Caco-2 (cell line): ENCODE results near the gene GALNT18. TPM values are rescaled to one million over a fixed set of nuclear protein-coding genes. Genes with fewer than 3 reads are reported as not detected.

ENCODE experiments used
- BruUV-seq: library from RNA; stranded (reverse); fragments of 400-500 nt; replicated peaks from 2 replicates; lab custom pipeline; 2021; lab: Mats Ljungman, UMichigan
- CTCF ChIA-PET: fragments of 300-600 bp; sonication (Branson Sonifier 250); formaldehyde crosslinking; loops from one replicate; lab custom pipeline; 2022; ENCODE audit warnings: antibody characterized with exemption; lab: Charles Lee
- POLR2A ChIA-PET: fragments of 300-600 bp; sonication (Branson Sonifier 250); formaldehyde crosslinking; loops from one replicate; lab custom pipeline; 2022; ENCODE audit warnings: antibody characterized with exemption; lab: Charles Lee
- DNase-seq, 2 experiments: peaks; one replicate each; pipeline versions ENCODE4 v3.0.0 to v3.0.0-alpha.2; 2020 to 2022
- H3K27me3 ChIP-seq: replicated peaks from 2 replicates; pipeline ENCODE4 v1.6.0; 2011; ENCODE audit warnings: low read length; ENCODE audit not compliant: control insufficient read depth, insufficient read depth
- H3K36me3 ChIP-seq: 2 replicates; pipeline ENCODE4 v1.5.1; 2011; ENCODE audit warnings: low read length; ENCODE audit not compliant: control insufficient read depth, insufficient read depth
- H3K4me1 ChIP-seq: fragments of 250-450 bp; sonication (Bioruptor Pico); 2 replicates; pipeline ENCODE4 v1.5.1; 2020; ENCODE audit warnings: mild to moderate bottlenecking
- H3K4me3 ChIP-seq: 2 replicates; pipeline ENCODE4 v1.5.1; 2011; ENCODE audit warnings: low read depth, mild to moderate bottlenecking, control low read depth, low read length
- H3K9me3 ChIP-seq: fragments of 250-450 bp; sonication (Bioruptor Pico); 2 replicates; pipeline ENCODE4 v1.5.1; 2020; ENCODE audit warnings: mild to moderate bottlenecking, moderate library complexity
- H3K27ac Mint-ChIP-seq: one replicate; pipeline ENCODE4 v1.8.0; 2022; ENCODE audit warnings: mixed read lengths; ENCODE audit not compliant: unreplicated experiment
- H3K27me3 Mint-ChIP-seq: one replicate; pipeline ENCODE4 v1.8.0; 2022; ENCODE audit warnings: mixed read lengths; ENCODE audit not compliant: insufficient read depth, unreplicated experiment
- H3K36me3 Mint-ChIP-seq: one replicate; pipeline ENCODE4 v1.8.0; 2022; ENCODE audit warnings: mild to moderate bottlenecking, mixed read lengths; ENCODE audit not compliant: insufficient read depth, unreplicated experiment
- H3K4me1 Mint-ChIP-seq: one replicate; pipeline ENCODE4 v1.8.0; 2022; ENCODE audit warnings: low read depth, mixed read lengths; ENCODE audit not compliant: unreplicated experiment
- H3K4me3 Mint-ChIP-seq: one replicate; pipeline ENCODE4 v1.8.0; 2022; ENCODE audit warnings: mild to moderate bottlenecking, moderate library complexity, mixed read lengths; ENCODE audit not compliant: unreplicated experiment
- H3K9me3 Mint-ChIP-seq: one replicate; pipeline ENCODE4 v1.8.0; 2022; ENCODE audit warnings: mixed read lengths; ENCODE audit not compliant: unreplicated experiment
- intact Hi-C: fragments of 100-400 bp; cut with micrococcal nuclease; formaldehyde crosslinking; loops from one replicate; pipeline ENCODE4 v1.10.0; 2022; ENCODE audit not compliant: unreplicated experiment
- total RNA-seq: library from RNA; stranded (reverse); gene quantifications from 2 replicates; pipeline ENCODE4 v1.2.3, GENCODE V29; 2022
- TF ChIP-seq, protein P1 (sequence below), 2 experiments: fragments of 200-600 bp in 1 of 2; IDR thresholded peaks; 1 replicate in 1 of 2; 2 replicates in 1 of 2; pipeline versions ENCODE4 v1.5.1 to v1.8.0; 2011 to 2022; ENCODE audit warnings: antibody characterized with exemption in 1 of 2, control low read depth in 1 of 2, inconsistent platforms in 1 of 2, low read depth in 1 of 2, low read length in 1 of 2, mild to moderate bottlenecking in 1 of 2, moderate library complexity in 1 of 2; ENCODE audit not compliant: insufficient read depth in 1 of 2, severe bottlenecking in 1 of 2, unreplicated experiment in 1 of 2

Gene GALNT18
- total RNA-seq, 1 experiment from 2014 or later = 0.43 TPM

DNA sequence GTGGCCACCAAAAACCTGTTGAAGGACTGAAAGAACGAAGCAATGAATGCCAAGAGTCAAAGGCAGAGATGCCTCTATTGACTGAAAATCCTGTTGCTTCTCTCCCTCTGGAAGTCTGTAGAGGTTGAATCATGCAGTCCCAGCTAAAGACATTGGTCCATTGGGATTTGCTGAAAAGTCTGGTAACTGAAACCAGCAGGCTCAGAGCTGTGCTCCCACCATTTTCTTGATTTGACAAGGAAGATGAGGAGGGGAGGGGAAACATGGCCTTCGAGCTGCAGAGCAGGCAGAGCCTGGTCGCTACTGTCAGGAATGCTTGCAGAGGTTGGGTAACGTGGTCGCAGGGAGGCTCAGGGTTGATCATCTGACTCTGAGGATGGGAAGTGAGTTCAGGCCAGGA is 196.0 kb downstream of the GALNT18 start:
- no peaks in the 10 kb centered on the region; the same call in 1 of the 2 replicates for H3K27me3 ChIP-seq
- no TSS peak for BruUV-seq
- intact Hi-C loops = no loop called here
- no peak overlapping the region for H3K4me3 ChIP-seq
- Mint-ChIP-seq H3K4me3 (no peak overlapping the region), H3K9me3 (no peaks in the 10 kb centered on the region), H3K27ac (no peak overlapping the region), H3K27me3 (peaks cover 12% of the 10 kb centered on the region), H3K4me1 (no peaks in the 10 kb centered on the region), H3K36me3 (no peaks in the 10 kb centered on the region)
- no peaks in the 10 kb centered on the region for H3K4me1 ChIP-seq
- ChIA-PET CTCF (no interaction called here), POLR2A (no interaction called here)
- TF ChIP-seq, protein P1, sequence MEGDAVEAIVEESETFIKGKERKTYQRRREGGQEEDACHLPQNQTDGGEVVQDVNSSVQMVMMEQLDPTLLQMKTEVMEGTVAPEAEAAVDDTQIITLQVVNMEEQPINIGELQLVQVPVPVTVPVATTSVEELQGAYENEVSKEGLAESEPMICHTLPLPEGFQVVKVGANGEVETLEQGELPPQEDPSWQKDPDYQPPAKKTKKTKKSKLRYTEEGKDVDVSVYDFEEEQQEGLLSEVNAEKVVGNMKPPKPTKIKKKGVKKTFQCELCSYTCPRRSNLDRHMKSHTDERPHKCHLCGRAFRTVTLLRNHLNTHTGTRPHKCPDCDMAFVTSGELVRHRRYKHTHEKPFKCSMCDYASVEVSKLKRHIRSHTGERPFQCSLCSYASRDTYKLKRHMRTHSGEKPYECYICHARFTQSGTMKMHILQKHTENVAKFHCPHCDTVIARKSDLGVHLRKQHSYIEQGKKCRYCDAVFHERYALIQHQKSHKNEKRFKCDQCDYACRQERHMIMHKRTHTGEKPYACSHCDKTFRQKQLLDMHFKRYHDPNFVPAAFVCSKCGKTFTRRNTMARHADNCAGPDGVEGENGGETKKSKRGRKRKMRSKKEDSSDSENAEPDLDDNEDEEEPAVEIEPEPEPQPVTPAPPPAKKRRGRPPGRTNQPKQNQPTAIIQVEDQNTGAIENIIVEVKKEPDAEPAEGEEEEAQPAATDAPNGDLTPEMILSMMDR (IDR thresholded peaks at IDR 0.05; ENCODE audit: insufficient read depth in 1 of 2, low read depth in 1 of 2, low read length in 1 of 2, severe bottlenecking in 1 of 2, unreplicated experiment in 1 of 2) = no peak
- DNase-seq = no peak
- H3K9me3 ChIP-seq = no peaks in the 10 kb centered on the region
- no peaks in the 10 kb centered on the region for H3K36me3 ChIP-seq

DNA sequence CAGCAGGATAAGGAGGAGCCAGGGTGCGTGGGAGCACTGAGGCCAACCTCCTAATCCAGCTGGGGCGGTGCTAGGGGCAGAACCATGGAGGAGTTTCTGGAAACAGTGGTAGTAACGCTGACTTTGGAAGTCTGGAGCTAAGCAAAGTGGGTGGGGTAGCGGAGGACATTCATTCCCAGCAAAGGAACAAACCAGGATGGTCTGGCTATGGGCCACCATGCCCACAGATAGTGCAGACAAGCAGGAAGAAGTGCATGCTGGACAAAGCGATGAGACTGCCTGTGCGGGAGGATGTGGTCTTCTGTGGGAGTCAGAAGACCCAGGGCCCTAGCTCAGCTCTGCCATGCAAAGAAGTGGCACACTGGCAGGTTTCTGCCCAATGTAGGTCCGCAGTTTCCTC is 197.1 kb downstream of the GALNT18 start:
- Mint-ChIP-seq H3K27ac (no peak overlapping the region), H3K27me3 (peaks cover 10% of the 10 kb centered on the region), H3K4me3 (no peak overlapping the region), H3K36me3 (no peaks in the 10 kb centered on the region), H3K9me3 (no peaks in the 10 kb centered on the region), H3K4me1 (no peaks in the 10 kb centered on the region)
- TF ChIP-seq, protein P1 (IDR thresholded peaks at IDR 0.05; ENCODE audit: insufficient read depth in 1 of 2, low read depth in 1 of 2, low read length in 1 of 2, severe bottlenecking in 1 of 2, unreplicated experiment in 1 of 2) = no peak
- Histone ChIP-seq H3K4me3 (no peak overlapping the region), H3K4me1 (no peaks in the 10 kb centered on the region), H3K27me3 (no peaks in the 10 kb centered on the region; the same call in 1 of the 2 replicates), H3K36me3 (no peaks in the 10 kb centered on the region), H3K9me3 (no peaks in the 10 kb centered on the region)
- DNase-seq = no peak
- intact Hi-C loops = no loop called here
- ChIA-PET CTCF (no interaction called here), POLR2A (no interaction called here)
- BruUV-seq = no TSS peak

DNA sequence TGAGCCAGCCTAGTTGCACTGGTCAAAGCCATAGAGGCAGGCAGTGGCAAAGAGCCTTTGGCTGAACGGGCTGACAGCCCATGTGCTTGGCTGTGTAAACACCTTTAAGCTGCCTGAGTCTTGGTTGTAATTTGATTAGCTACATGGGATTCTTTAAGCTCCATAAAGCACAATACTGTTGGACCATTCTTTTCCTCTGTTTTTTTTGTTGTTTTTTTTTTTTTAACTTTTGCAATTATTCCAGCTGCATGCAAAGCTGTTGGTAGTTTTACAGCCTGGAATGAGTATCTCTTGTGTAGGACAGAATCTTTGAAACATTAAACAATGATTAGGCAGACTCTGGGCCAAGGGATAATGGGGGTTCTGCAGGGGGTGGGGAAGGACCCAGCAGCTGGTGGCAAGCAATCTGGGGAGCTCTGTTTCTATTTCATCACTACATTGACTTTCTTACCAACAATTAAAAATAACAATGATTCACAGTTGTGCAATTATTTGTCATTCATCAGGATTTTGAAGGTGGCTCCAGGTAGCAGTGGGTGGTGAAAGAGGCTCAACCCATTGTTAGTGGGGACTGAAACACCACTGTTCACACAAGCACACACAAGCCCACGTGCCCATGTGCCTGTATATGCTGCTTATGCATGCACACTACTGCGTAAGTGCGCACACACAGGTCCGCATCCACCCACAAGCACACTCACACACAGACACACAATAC is 199.2 kb downstream of the GALNT18 start:
- H3K4me3 Mint-ChIP-seq = no peak overlapping the region
- TF ChIP-seq, protein P1 (IDR thresholded peaks at IDR 0.05; ENCODE audit: insufficient read depth in 1 of 2, low read depth in 1 of 2, low read length in 1 of 2, severe bottlenecking in 1 of 2, unreplicated experiment in 1 of 2) = no peak
- intact Hi-C loops = no loop called here
- Histone ChIP-seq H3K36me3 (no peaks in the 10 kb centered on the region), H3K4me3 (no peak overlapping the region), H3K27me3 (no peaks in the 10 kb centered on the region; the same call in 1 of the 2 replicates), H3K4me1 (no peaks in the 10 kb centered on the region), H3K9me3 (no peaks in the 10 kb centered on the region)
- POLR2A ChIA-PET = no interaction called here
- no peaks in the 10 kb centered on the region for H3K9me3 Mint-ChIP-seq
- H3K4me1 Mint-ChIP-seq = no peaks in the 10 kb centered on the region
- no peak for DNase-seq
- no peak overlapping the region for H3K27ac Mint-ChIP-seq
- peaks cover 4% of the 10 kb centered on the region for H3K27me3 Mint-ChIP-seq
- CTCF ChIA-PET = no interaction called here
- BruUV-seq = no TSS peak
- H3K36me3 Mint-ChIP-seq = no peaks in the 10 kb centered on the region
